ENCODE data around the gene RNF187.

The RNF187 gene

GRCh38 chr1:228544921-228545591 lies 57.9 kb downstream of the RNF187 start:
- ATAC-seq: no peak
- no peak for DNase-seq
